Astrocyte (in vitro differentiated cells and primary cell): ENCODE measurements around the gene RSRC2. TPM values are rescaled to one million over a fixed set of nuclear protein-coding genes. Genes with fewer than 3 reads are reported as not detected.
A peak's percentile ranks its signal among the peaks of the same experiment; 100 is the strongest.
"Not testable (repeated sequence)": the region's sequence is repeated elsewhere in the genome, so short reads cannot be mapped to it uniquely, and the experiment has no call there.

ENCODE experiments used
- DNase-seq: peaks from one replicate; pipeline ENCODE4 v3.0.0-alpha.2; 2010; ENCODE audit warnings: low read depth
- FAIRE-seq: peaks from 2 replicates; lab custom pipeline; 2011; peaks lifted over from hg19 to GRCh38; lab: Jason Lieb, UNC
- H2AFZ ChIP-seq: 2 replicates; pipeline ENCODE4 v1.6.0; 2012; ENCODE audit warnings: low read depth, low read length, inconsistent platforms
- H3K27ac ChIP-seq: 2 replicates; pipeline ENCODE4 v1.5.1; 2011; ENCODE audit warnings: low read depth, low read length, inconsistent platforms
- H3K27me3 ChIP-seq: 2 replicates; pipeline ENCODE4 v1.6.0; 2011; ENCODE audit warnings: low read length, inconsistent platforms; ENCODE audit not compliant: insufficient read depth
- H3K36me3 ChIP-seq: 2 replicates; pipeline ENCODE4 v1.5.1; 2011; ENCODE audit warnings: low read length, inconsistent platforms; ENCODE audit not compliant: insufficient read depth
- H3K4me1 ChIP-seq: 2 replicates; pipeline ENCODE4 v1.5.1; 2011; ENCODE audit warnings: low read length, inconsistent platforms; ENCODE audit not compliant: insufficient read depth
- H3K4me2 ChIP-seq: 2 replicates; pipeline ENCODE4 v1.6.0; 2012; ENCODE audit warnings: low read length, inconsistent platforms
- H3K4me3 ChIP-seq: 2 replicates; pipeline ENCODE4 v1.5.1; 2011; ENCODE audit warnings: low read depth, mild to moderate bottlenecking, low read length, inconsistent platforms; ENCODE audit not compliant: insufficient read depth
- H3K79me2 ChIP-seq: 2 replicates; pipeline ENCODE4 v1.6.0; 2012; ENCODE audit warnings: mild to moderate bottlenecking, low read length, inconsistent platforms; ENCODE audit not compliant: insufficient read depth
- H3K9ac ChIP-seq: 2 replicates; pipeline ENCODE4 v1.6.0; 2012; ENCODE audit warnings: mild to moderate bottlenecking, low read length, inconsistent platforms
- H3K9me3 ChIP-seq: 2 replicates; pipeline ENCODE4 v1.5.1; 2012; ENCODE audit warnings: low read depth, mild to moderate bottlenecking, low read length, inconsistent platforms; ENCODE audit not compliant: insufficient read depth
- H4K20me1 ChIP-seq: 2 replicates; pipeline ENCODE4 v1.6.0; 2012; ENCODE audit warnings: low read length, inconsistent platforms; ENCODE audit not compliant: insufficient read depth
- H3K27ac Mint-ChIP-seq: one replicate; pipeline ENCODE4 v1.8.0; 2021; ENCODE audit warnings: mild to moderate bottlenecking, mixed read lengths; ENCODE audit not compliant: unreplicated experiment
- H3K27me3 Mint-ChIP-seq: one replicate; pipeline ENCODE4 v1.8.0; 2021; ENCODE audit warnings: low read depth, mixed read lengths; ENCODE audit not compliant: unreplicated experiment
- H3K36me3 Mint-ChIP-seq: one replicate; pipeline ENCODE4 v1.8.0; 2021; ENCODE audit warnings: low read depth, mixed read lengths; ENCODE audit not compliant: unreplicated experiment
- H3K4me1 Mint-ChIP-seq: one replicate; pipeline ENCODE4 v1.8.0; 2021; ENCODE audit warnings: low read depth, mixed read lengths; ENCODE audit not compliant: unreplicated experiment
- H3K4me3 Mint-ChIP-seq: one replicate; pipeline ENCODE4 v1.8.0; 2021; ENCODE audit warnings: mild to moderate bottlenecking, moderate library complexity, mixed read lengths; ENCODE audit not compliant: unreplicated experiment
- H3K9me3 Mint-ChIP-seq: one replicate; pipeline ENCODE4 v1.8.0; 2021; ENCODE audit warnings: mild to moderate bottlenecking, mixed read lengths; ENCODE audit not compliant: unreplicated experiment
- CTCF ChIP-seq: IDR thresholded peaks from 2 replicates; pipeline ENCODE4 v1.5.1; 2011; ENCODE audit warnings: low read depth, mild to moderate bottlenecking, inconsistent platforms, low read length, moderate library complexity; ENCODE audit not compliant: insufficient read depth
- EZH2 ChIP-seq: IDR thresholded peaks from 2 replicates; pipeline ENCODE4 v1.6.1; 2012; ENCODE audit warnings: mild to moderate bottlenecking, low read length, inconsistent platforms; ENCODE audit not compliant: insufficient read depth
- total RNA-seq: library from RNA; stranded (reverse); gene quantifications from 2 replicates; pipeline ENCODE4 v1.2.1, GENCODE V29; 2021

The RSRC2 gene
- total RNA-seq, 1 donor from 2014 or later = 56.3 TPM

- peaks cover 20% of the 10 kb centered on the region for H3K36me3 ChIP-seq
- H3K4me2 ChIP-seq = peak overlapping the region; percentile 84
- TF ChIP-seq CTCF (no peak), EZH2 (no peak)
- H3K79me2 ChIP-seq = peaks cover 49% of the 10 kb centered on the region
- FAIRE-seq (no peak), DNase-seq (peak; percentile 57)
- peaks cover 16% of the 10 kb centered on the region for H4K20me1 ChIP-seq
- no peaks in the 10 kb centered on the region for H3K27me3 ChIP-seq
- Mint-ChIP-seq H3K4me3 (peak overlapping the region; percentile 96), H3K9me3 (no peaks in the 10 kb centered on the region), H3K36me3 (peaks cover 2% of the 10 kb centered on the region), H3K4me1 (peaks cover 9% of the 10 kb centered on the region), H3K27me3 (no peaks in the 10 kb centered on the region), H3K27ac (peak overlapping the region; percentile 97)
- H3K27ac ChIP-seq = peak overlapping the region; percentile 97
- H3K9me3 ChIP-seq = no peaks in the 10 kb centered on the region
- peak overlapping the region; percentile 98 for H3K9ac ChIP-seq
- H3K4me1 ChIP-seq = peaks cover 3% of the 10 kb centered on the region
- H2AFZ ChIP-seq = peak overlapping the region; percentile 84
- H3K4me3 ChIP-seq = peak overlapping the region; percentile 95
Measured at GRCh38 chr12:122499991-122500684, 26.6 kb downstream of the RSRC2 start.

- no peak overlapping the region for H3K27ac ChIP-seq
- TF ChIP-seq CTCF (no peak), EZH2 (no peak)
- H3K27me3 ChIP-seq = no peaks in the 10 kb centered on the region
- no peak overlapping the region for H2AFZ ChIP-seq
- no peaks in the 10 kb centered on the region for H3K27me3 Mint-ChIP-seq
- H3K9me3 Mint-ChIP-seq = no peaks in the 10 kb centered on the region
- peaks cover 13% of the 10 kb centered on the region for H3K4me1 Mint-ChIP-seq
- FAIRE-seq (no peak), DNase-seq (no peak)
- peaks cover 3% of the 10 kb centered on the region for H3K4me1 ChIP-seq
- no peaks in the 10 kb centered on the region for H3K9me3 ChIP-seq
- no peak overlapping the region for H3K27ac Mint-ChIP-seq
- peaks cover 22% of the 10 kb centered on the region for H4K20me1 ChIP-seq
- H3K36me3 ChIP-seq = peaks cover 12% of the 10 kb centered on the region
- H3K36me3 Mint-ChIP-seq = peaks cover 9% of the 10 kb centered on the region
- peaks cover 58% of the 10 kb centered on the region for H3K79me2 ChIP-seq
- H3K4me2 ChIP-seq = no peak overlapping the region
- no peak overlapping the region for H3K9ac ChIP-seq
- H3K4me3 ChIP-seq = no peak overlapping the region
- no peak overlapping the region for H3K4me3 Mint-ChIP-seq
Measured at GRCh38 chr12:122495258-122495657, 31.5 kb downstream of the RSRC2 start.

GRCh38 chr12:122493222-122493621 lies 33.5 kb downstream of the RSRC2 start:
- not testable (repeated sequence) for H3K9me3 ChIP-seq, H3K4me1 ChIP-seq, H3K4me1 Mint-ChIP-seq, H3K27me3 Mint-ChIP-seq, FAIRE-seq, H3K4me3 Mint-ChIP-seq, DNase-seq, H2AFZ ChIP-seq, H3K27me3 ChIP-seq, H3K9ac ChIP-seq, H3K27ac ChIP-seq, H3K27ac Mint-ChIP-seq, H3K4me2 ChIP-seq, H3K9me3 Mint-ChIP-seq, H3K4me3 ChIP-seq
- H3K79me2 ChIP-seq = peaks cover 39% of the 10 kb centered on the region
- H3K36me3 ChIP-seq = peaks cover 26% of the 10 kb centered on the region
- H3K36me3 Mint-ChIP-seq = peaks cover 13% of the 10 kb centered on the region
- H4K20me1 ChIP-seq = peaks cover 13% of the 10 kb centered on the region
